HG03103 (cell line): ENCODE data around the gene NPVF.

Experiments
- ATAC-seq: cut with Tn5 transposase; IDR thresholded peaks from one replicate; pipeline ENCODE4 v1.9.1; 2021; ENCODE audit warnings: low read depth; ENCODE audit not compliant: unreplicated experiment

NPVF gene

DNA sequence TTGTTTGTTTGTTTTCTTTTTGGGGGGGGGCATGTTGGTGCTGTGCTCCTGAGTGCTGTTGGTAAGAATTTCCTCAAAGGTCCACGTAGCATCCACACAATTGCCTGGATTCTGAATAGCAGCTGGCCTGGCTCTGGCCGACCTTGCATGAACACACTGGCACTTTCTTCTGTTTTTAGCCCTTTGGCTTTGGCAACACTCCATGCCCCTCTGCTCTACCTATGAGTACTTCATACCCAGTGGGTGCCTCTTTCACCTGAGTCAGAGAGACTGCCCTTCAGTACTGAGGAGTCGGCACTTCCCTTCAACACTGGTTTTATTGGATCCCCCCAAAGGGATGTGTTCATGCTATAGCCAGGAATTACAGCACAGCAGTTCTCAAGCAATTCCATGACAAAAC lies 7.2 kb upstream of the NPVF start:
- ATAC-seq: no peak

DNA sequence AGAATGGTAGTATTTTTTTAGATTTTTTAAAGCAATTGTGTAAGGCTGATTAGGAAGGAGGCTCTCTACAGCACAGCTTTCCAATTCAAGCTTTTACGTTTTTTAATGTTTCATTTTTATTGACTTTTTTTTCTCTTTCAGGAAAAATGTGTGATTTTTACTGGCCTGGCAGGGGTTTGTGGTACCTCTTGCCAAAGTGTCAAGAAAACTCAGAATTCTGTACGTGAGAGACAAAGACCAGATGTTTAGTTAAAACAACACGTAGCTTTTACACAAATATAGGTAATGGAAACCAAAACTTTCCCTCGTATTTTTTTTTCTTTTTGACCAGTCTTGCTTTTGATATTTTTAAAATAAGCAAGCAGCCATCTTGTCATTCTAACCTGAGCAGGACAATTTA lies 6.0 kb upstream of the NPVF start:
- ATAC-seq: no peak

DNA sequence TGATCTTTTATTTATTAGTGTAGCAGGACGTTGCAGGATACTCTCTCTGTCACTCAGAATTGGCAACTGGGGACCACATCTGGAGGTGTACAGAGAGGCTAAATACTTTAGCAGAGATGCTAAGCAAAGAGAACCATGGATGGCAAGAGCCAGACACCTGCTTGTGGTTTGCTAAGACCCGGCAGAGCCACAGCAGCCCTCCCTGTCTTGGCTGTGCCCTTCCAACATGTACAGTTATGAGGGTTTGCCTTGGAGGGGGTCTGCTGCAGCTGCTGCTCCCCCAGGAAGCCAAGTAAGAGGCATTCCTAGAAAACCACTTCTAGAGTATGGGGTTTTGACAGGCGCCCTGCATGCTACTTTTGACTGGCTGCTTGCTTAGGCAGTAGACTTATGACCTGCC lies 5.1 kb downstream of the NPVF start:
- no peak for ATAC-seq

DNA sequence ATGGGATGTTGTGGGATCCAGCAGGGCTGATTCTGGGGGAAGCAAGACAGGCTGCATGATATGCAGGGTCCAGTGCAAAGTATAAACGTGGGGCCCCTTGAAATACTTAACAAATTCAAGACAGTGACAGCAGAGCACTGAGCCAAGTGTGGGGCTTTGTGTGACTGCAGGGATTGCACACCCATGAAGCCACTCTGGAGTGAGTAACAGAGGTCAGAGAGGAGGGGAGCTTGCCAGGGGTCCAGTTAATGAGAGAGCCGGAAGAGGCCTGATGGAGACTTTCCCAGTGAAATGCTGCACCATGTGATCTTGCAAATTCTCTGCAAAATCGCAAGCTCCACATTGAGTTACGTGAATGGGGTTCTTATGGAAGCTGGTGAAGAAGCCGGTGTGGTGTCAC lies 5.6 kb downstream of the NPVF start:
- no peak for ATAC-seq

DNA sequence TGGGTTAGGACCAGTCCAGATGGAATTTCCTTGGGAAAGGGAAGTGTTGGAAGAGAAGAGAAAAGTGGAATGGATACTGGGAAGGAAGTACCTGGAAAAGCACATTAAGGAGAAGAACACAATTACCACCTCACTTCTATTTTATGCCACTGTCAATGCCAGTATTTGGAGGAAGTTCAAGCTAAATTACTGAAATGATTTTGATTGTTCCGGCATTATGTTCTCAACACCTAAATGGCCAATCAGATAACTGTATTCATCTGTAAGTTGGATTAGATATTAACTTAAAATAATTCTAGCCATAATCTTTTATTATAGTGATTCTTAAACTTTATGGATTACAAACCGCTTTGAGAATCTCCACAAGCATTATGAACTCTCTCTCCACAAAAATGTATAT lies 7.3 kb downstream of the NPVF start:
- no peak for ATAC-seq

DNA sequence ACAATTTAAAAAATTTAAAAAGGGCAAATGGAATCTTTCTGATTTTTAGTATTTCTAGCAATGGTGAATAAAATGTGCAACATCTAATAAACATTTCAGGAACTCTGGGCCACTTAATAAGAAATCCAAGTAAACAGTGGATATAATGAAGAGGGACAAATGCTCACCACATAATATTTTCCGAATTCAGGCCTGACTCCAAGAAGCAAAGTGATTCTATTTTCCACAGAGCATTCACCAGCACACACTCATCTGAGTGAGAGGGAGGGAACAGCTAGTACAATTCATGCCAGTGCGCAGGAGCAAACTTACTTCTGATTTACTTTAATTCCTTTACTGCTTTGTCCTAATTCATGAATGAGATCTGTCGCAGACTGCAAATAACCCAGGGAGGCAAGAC lies 10.1 kb downstream of the NPVF start:
- no peak for ATAC-seq

DNA sequence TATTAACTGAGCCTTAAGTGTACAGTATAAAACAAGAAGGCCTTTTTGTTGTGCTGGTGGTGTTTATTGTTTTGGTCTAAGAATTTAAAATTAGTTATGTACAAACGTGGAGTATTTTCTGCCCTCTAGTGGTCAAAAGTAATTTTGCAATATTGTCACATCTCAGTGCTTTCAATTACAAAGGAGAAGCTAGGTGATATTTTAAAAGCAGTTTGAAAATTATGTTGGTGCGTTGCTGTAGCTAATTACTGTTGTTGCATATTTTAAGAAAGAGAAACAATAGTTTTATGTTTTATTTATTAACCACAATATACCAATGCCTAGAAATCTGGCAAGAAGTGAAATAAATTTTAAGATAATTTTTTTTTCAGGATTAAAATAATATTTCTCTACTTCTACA lies 11.4 kb downstream of the NPVF start:
- no peak for ATAC-seq

DNA sequence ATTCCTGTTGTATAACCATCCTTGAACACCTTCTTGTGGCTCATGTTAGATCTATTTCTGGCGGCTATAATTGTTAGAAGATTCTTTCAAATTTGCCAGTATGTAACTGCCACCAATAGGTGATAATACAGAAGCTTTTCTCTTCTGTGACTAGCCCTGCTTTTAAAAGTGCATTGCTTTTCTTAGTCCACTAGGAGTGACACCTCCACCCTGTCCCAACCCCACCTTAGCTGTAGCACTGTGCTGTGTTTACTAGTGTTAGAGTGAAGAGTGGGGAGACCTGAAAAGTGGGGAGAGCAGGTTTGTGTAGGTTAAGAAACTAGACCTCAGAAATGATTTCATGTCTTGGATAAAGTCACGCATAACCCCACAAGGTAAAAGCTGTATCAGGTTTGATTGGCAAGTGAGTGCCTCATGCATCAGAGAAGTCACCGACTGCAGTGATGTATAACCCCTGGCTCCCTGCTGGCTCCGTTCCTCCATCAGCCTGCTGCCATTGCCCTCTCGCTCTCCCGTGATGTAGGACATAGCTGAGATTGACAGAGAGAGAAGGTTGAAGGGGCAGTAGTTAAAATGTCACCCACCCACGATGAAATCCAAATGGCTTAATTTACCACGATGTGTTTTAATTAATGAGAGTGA lies 12.5 kb downstream of the NPVF start:
- no peak for ATAC-seq

DNA sequence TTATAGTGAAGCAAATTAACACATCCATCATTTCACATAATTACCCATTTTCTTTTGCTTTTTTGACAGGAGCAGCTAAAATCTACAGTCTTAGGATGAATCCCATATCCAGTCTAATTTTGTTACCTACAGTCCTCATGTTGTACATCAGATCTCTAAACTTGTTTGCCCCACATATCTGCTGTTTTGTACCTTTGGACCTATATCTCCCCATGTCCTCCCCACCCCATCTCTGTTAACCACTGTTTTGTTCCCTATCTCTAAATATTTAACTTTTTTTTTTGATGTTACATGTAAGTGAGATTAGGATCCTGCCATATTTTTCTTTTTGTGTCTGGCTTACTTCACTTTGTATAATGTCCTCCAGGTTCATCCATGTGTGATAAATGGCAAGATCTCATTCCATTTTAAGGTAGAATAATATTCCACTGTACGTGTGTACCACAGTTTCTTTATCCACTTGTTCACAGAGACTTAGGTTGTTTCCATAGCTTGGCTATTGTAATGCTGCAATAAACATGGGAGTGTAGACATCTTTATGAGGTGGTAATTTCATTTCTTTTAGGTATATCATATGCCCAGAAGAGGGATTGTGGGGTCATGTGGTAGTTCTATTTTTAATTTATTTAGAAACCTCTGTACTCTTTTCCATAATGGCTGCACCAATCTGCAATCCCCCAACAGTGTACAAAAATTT lies 19.6 kb downstream of the NPVF start:
- ATAC-seq: no peak

DNA sequence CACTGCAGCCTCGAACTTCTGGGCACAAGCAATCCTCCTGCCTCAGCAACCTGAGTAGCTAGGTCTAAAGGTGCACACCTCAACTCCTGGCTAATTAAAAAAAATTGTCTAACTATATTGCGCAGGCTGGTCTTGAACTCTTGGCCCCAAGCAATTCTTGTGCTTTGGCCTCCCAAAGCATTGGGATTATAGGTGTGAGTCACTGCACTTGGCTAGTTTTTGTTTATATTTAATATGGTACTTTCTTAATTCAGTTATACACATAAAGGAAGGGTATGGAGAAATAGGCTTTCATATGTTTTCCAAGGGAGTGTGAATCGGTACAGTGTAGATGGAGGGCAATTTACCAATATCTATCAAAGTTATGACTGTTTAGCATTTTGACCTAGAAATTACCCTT lies 20.4 kb downstream of the NPVF start:
- no peak for ATAC-seq

DNA sequence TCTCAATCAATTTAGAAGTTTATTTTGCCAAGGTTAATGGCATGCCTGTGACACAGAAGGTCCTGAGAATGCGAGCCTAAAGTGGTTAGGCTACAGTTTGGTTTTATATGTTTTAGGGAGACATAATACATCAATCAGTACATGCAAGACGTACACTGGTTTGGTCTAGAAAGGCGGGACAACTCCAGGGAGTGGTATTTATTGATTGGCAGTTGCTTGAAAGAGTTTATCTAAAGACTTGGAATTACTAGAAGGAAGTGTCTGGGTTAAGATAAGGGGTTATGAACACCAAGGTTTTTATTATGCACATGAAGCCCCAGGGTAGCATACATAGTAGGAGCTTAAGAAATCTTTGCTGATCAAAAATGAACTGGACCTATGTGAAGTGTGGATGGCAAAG lies 21.5 kb downstream of the NPVF start:
- ATAC-seq: no peak

DNA sequence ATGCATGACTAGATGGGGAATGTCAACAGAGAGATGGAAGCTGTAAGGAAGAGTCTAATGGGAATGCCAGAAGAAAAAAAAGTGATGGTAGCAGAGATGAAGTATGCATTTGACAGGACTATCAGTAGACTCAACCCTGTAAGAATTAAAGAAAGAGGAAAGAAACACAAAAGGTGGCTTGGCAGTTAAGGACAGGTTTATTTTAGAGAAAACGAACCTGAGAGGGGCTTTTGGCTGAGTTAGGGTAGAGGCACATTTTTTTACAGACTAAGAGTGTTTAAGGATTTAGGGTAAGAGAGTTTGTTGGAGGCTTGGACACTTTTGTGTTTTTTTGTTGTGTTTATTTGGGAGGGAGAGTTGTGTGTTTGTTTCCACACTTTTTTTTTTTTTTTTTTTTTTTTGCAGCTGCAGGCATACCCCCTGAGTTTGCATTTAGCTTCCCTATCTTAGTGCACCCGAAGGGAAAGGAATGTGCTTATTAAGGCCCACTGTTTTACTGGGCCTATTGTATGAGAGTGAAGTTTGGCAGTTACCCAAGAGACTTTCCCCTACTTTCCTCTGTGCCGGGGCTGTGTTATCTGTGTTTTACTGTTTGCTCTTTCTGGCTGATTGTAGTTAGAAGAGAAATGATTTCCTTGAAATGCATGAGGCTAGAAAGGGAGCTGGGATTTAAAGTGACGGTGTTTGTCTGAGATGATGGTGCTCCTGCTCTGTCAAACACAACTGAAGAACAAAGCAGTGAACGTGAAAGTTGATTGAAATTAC lies 32.0 kb downstream of the NPVF start:
- no peak for ATAC-seq

DNA sequence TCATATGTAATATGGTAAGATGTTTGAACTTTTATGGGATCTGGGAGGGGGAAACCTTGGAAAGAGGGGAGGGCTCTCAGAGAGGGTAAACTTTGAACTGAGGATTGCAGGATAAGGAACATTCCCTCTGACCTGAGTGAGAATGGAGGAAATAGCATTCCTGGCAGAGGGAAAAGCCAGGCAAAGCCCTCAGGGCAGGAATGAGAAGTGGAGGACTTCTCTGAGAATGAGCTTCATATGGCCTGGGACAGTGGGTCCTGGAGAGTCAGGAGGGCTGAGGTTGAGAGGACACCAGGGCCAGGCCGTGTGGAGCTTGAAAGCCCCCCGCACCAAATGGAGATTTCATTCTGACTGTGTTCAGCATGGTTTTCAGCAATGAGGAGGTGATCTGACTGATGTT lies 34.2 kb downstream of the NPVF start:
- no peak for ATAC-seq

DNA sequence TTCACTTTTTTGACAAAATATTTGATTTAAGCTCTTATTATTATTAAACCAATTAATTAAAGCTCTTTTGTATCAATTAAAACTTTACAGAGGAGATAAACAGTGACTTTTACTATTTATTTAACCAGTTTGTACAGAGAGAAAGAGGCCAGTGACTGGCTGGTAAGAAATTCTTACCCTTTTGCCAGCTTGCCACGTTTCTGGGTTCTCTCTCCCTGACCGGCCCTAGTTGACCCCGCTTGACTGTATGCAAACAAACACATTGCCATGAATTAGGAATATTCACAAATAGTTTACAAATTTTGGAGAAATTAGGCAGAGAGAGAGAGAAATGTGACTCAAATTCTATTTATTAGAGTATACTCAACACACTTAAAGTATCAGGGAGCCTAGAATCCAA lies 36.2 kb downstream of the NPVF start:
- no peak for ATAC-seq

DNA sequence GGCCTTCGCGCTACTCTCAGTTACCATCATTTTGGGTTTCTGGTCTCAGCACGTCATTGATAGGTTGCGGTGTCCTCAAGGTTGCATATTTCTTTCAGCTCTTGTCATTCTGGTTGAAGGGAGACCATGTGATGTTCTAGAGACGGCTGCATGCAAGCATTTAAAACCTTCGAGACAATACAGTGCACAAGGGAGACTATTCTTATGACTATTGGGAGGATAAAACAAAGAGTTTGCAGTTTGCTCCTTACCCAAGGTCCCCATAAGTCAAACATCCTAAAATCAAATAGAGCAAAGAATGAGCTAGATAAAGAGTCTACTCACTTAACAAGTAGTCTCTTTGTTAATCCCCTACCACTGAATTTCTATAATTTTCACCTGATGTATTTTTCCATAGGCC lies 39.1 kb downstream of the NPVF start:
- no peak for ATAC-seq

DNA sequence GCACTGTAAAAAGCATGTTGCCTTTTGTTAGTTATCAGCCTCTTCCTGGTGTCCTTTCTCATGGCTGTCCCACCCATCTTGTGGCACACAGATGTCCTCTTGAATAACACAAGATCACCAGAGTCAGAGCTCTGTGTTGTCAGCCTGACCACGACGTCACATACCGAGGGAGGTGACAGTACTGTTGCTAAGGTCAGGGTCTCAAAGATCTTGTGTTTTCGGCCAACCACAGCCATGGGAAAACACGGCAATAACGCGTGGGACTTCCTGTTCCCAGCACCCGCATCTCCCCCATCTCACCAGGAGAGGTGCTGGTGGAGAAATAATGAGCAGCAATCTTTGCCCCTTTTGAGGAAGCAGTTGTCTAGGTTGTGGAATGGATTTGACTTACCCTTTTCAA lies 40.4 kb downstream of the NPVF start:
- ATAC-seq: no peak

DNA sequence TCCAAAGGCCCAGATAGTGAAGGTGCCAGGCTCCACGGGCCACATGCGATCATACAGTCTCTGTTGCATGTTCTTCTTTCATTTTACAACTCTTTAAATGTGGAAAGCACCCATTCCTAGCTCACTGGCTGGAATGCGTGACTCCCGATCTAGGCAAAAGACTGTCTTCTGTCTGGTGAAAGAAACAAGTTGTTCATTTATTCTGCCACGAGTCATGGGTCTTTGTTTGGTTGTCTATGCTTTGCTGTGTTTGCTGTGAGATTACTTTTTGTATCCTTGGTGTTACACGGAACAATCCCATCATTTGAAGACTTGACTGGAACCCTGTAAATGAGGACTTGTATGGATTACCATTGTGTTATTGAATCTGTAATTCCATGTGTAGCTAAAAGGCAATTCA lies 41.9 kb downstream of the NPVF start:
- ATAC-seq: no peak

DNA sequence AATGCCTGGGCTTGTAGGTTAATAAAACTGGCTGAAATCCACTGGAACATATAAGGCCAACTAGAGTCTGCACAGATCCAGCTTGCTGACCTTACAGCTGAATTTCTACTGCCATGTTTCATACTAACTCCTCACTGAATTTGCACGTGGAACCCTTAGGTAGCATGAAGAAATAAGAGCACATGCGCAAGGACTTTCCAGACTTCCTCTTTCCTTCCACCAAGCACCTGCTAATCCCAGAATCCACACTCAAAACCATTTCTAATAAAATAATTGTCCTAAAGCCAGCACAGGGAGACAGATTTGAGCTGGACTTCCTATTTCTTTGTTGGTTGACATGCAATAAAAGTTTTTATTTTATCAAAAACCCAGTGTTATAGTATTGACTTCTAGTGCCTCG lies 46.8 kb downstream of the NPVF start:
- no peak for ATAC-seq

DNA sequence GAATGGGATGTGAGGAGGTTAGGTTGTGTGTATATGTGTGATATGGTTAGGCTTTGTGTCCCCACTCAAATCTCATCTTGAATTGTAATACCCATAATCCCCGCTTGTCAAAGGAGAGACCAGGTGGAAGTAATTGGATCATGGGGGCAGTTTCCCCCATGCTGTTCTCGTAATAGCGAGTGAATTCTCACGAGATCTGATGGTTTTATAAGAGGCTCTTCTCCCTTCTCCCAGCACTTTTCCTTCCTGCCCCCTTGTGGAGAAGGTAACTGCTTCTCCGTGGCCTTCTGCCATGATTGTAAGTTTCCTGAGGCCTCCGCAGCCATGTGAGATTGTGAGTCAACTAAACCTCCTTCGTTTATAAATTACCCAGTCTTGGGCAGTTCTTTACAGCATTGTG lies 47.3 kb downstream of the NPVF start:
- no peak for ATAC-seq

DNA sequence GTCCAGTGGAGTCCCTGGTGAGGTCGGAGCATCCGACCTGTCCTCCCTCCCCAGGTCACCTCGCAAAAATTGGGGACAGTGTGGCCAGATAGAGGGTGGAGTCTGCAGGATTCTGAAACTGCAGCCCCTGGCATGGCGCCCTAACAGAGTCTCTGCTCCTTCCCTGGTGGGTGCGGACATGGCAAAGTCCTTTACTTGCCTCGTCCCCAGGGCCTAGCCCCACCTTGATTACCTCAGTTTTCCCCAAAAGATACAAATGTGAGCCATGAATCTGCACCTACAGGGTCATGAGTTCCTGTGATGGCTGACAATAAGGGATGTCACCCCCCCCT lies 47.7 kb downstream of the NPVF start:
- ATAC-seq: peak; percentile 39

DNA sequence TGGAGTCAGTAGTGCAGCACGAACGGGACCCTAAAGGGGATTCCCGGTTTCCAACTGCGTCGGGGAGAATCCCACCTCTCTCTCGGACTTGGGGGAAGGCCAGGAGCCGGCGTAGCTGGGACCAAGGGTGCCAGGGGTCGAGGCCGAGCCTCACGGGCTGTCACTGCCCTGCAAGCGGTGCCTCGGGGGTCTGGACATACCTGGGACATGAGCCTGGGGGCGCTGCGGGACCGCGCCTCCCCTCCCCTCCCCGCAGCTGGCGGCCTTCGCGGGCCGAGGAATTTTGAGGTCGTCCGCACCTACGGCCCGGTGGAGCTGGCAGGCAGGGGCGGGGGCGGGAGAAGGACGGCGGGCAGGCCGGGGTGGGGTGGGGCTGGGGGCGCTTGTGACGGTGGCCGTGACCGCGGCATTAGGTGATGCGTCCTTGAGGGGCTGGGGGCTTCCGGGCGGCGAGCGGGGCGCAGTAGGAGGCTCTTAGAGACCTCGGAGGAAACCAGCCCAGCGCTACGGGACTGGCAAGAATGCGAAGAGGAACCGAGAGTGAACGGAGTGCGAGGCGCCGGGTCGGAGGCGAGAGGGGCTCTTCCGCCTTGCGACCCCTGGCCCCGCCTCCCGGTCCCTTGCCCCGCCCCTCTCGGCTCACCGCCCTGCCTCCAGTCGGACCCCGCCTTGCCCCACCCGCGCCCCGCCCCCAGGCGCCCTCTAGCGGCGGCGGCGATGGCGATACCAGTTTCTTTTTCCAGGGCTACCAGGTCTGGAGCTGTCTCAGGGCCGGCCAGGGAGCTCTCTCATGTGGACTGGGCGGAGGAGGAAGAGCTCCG lies 48.3 kb downstream of the NPVF start:
- ATAC-seq: peak; percentile 95
